Left cardiac atrium (tissue), 4 donors: ENCODE results near the gene LAMC1. TPM values are rescaled to one million over a fixed set of nuclear protein-coding genes. Genes with fewer than 3 reads are reported as not detected.

Experiments
- ATAC-seq, 2 donors: fragments of 200-7000 bp; cut with Tn5 transposase; one replicate each; pipeline ENCODE4 v1.9.1; 2020; ENCODE audit warnings: mild to moderate bottlenecking in 2 of 2, moderate library complexity in 2 of 2
- DNase-seq: peaks from one replicate; pipeline ENCODE4 v3.0.0-alpha.2; 2020
- intact Hi-C, 2 donors: fragments of 100-400 bp; cut with DNase I; formaldehyde crosslinking; loops; one replicate each; pipeline versions ENCODE4 v1.14.1 to v1.15.1; 2022 to 2023
- total RNA-seq, 2 donors: library from RNA; stranded (reverse); fragmentation: NEBNext Ultra II Directional; extraction: Animal tissue kit (Norgen Biotek cat#: 25700); gene quantifications; one replicate each; pipeline ENCODE4 v1.2.1, GENCODE V29; 2021
- donor health status: DM: no; HTN: yes; CAD: no.
- donor health status: DM: no; HTN: yes; CAD: no; lungs with severe emphysema.
- donor health status: DM: yes; HTN: yes; CAD: no.
- donor health status: Dilated cardiomyopathy.

Gene LAMC1
- total RNA-seq, 2 donors from 2014 or later: 108 to 126 TPM

- peak; percentile 76 for ATAC-seq
- intact Hi-C loops: loop anchor here in 1 of 2 donors (5.0 kb wide), 1 partner anchor 70 kb away; no protein-coding TSS in a partner anchor
- no peak for DNase-seq
These were observed 73.7 kb downstream of the LAMC1 start for GRCh38 chr1:183096894-183097293.

GRCh38 chr1:183097438-183098051, 74.3 kb downstream of the LAMC1 start:
- DNase-seq (no peak), ATAC-seq (peak in 1 of 2 donors; percentile 27)
- intact Hi-C loops: loop anchor here in 1 of 2 donors (5.0 kb wide), 1 partner anchor 70 kb away; no protein-coding TSS in a partner anchor

GRCh38 chr1:183098317-183098716, 75.1 kb downstream of the LAMC1 start:
- ATAC-seq (no peak), DNase-seq (no peak)
- intact Hi-C loops: loop anchor here in 1 of 2 donors (5.0 kb wide), 1 partner anchor 71 kb away; no protein-coding TSS in a partner anchor

GRCh38 chr1:183100361-183100974, 77.2 kb downstream of the LAMC1 start:
- intact Hi-C loops: loop anchor here in 1 of 2 donors (10.0 kb wide), 1 partner anchor 76 kb away; the partner anchor contains the start of gene LAMC1
- ATAC-seq (no peak), DNase-seq (no peak)

- DNase-seq (no peak), ATAC-seq (no peak)
- intact Hi-C loops: loop anchor here in 1 of 2 donors (10.0 kb wide), 1 partner anchor 76 kb away; the partner anchor contains the start of gene LAMC1
These were observed 77.9 kb downstream of the LAMC1 start for GRCh38 chr1:183101081-183101480.

GRCh38 chr1:183101841-183102276, 78.6 kb downstream of the LAMC1 start:
- ATAC-seq (peak in 1 of 2 donors; percentile 27), DNase-seq (peak; percentile 25)
- intact Hi-C loops: loop anchor here in 1 of 2 donors (10.0 kb wide), 1 partner anchor 77 kb away; the partner anchor contains the start of gene LAMC1

- ATAC-seq: no peak
- no peak for DNase-seq
- intact Hi-C loops: loop anchor here in 1 of 2 donors (10.0 kb wide), 1 partner anchor 78 kb away; the partner anchor contains the start of gene LAMC1
These were observed 79.9 kb downstream of the LAMC1 start for GRCh38 chr1:183103147-183103546.

GRCh38 chr1:183103577-183103976, 80.4 kb downstream of the LAMC1 start:
- no peak for DNase-seq
- intact Hi-C loops: loop anchor here in 1 of 2 donors (10.0 kb wide), 1 partner anchor 79 kb away; the partner anchor contains the start of gene LAMC1
- ATAC-seq: no peak

- intact Hi-C loops: loop anchor here in 1 of 2 donors (10.0 kb wide), 1 partner anchor 81 kb away; the partner anchor contains the start of gene LAMC1
- DNase-seq: no peak
- ATAC-seq: peak; percentile 23 to 58
These were observed 82.2 kb downstream of the LAMC1 start for GRCh38 chr1:183105449-183105848.

GRCh38 chr1:183106166-183106565, 82.9 kb downstream of the LAMC1 start:
- ATAC-seq (no peak), DNase-seq (no peak)
- intact Hi-C loops: loop anchor here in 1 of 2 donors (10.0 kb wide), 1 partner anchor 81 kb away; the partner anchor contains the start of gene LAMC1

- DNase-seq (no peak), ATAC-seq (peak in 1 of 2 donors; percentile 16)
- intact Hi-C loops: loop anchor here in 1 of 2 donors (10.0 kb wide), 1 partner anchor 82 kb away; the partner anchor contains the start of gene LAMC1
These were observed 83.5 kb downstream of the LAMC1 start for GRCh38 chr1:183106746-183107145.

GRCh38 chr1:183110326-183110880, 87.2 kb downstream of the LAMC1 start:
- intact Hi-C loops: no loop called here
- ATAC-seq (no peak), DNase-seq (no peak)

GRCh38 chr1:183114441-183114840, 91.2 kb downstream of the LAMC1 start:
- DNase-seq (no peak), ATAC-seq (no peak)
- intact Hi-C loops: no loop called here

GRCh38 chr1:183116416-183116815, 93.2 kb downstream of the LAMC1 start:
- ATAC-seq (no peak), DNase-seq (no peak)
- intact Hi-C loops: no loop called here

- intact Hi-C loops: no loop called here
- no peak for ATAC-seq
These were observed 98.4 kb downstream of the LAMC1 start for GRCh38 chr1:183121609-183122008.

GRCh38 chr1:183124259-183124658, 101.0 kb downstream of the LAMC1 start:
- ATAC-seq (no peak), DNase-seq (no peak)
- intact Hi-C loops: no loop called here

More at GRCh38 chr1:183121609-183122008, 98.4 kb downstream of the LAMC1 start:
- DNase-seq: no peak

GRCh38 chr1:183125279-183125999, 102.2 kb downstream of the LAMC1 start:
- no peak for DNase-seq
- intact Hi-C loops: no loop called here
- no peak for ATAC-seq

GRCh38 chr1:183126000-183126366, 102.8 kb downstream of the LAMC1 start:
- ATAC-seq: no peak
- intact Hi-C loops: no loop called here
- no peak for DNase-seq

- ATAC-seq (no peak), DNase-seq (no peak)
- intact Hi-C loops: no loop called here
These were observed 103.3 kb downstream of the LAMC1 start for GRCh38 chr1:183126528-183126927.
